Kidney (tissue), 14 donors: ENCODE results near the gene RELL1. TPM values are rescaled to one million over a fixed set of nuclear protein-coding genes. Genes with fewer than 3 reads are reported as not detected.

Source experiments
- DNase-seq, 5 donors: peaks; one replicate each; pipeline ENCODE4 v3.0.0-alpha.2; 2013 to 2020
- FAIRE-seq: peaks from 2 replicates; lab custom pipeline; 2012; peaks lifted over from hg19 to GRCh38; lab: Jason Lieb, UNC
- H3K27ac ChIP-seq, 2 donors: one replicate each; pipeline ENCODE4 v1.7.0; 2013; ENCODE audit warnings: low read depth in 2 of 2, low read length in 2 of 2, inconsistent platforms in 1 of 2
- H3K27me3 ChIP-seq: one replicate; pipeline ENCODE4 v1.7.1; 2013; ENCODE audit warnings: low read length, inconsistent platforms; ENCODE audit not compliant: control insufficient read depth, insufficient read depth
- H3K36me3 ChIP-seq, 3 donors: one replicate each; pipeline versions ENCODE4 v1.7.0 to v1.7.1; 2013; ENCODE audit warnings: low read length in 3 of 3, control low read depth in 1 of 3, inconsistent platforms in 1 of 3; ENCODE audit not compliant: insufficient read depth in 3 of 3, control insufficient read depth in 2 of 3
- H3K4me1 ChIP-seq, 3 donors: one replicate each; pipeline versions ENCODE4 v1.7.0 to v1.7.1; 2013; ENCODE audit warnings: low read length in 3 of 3, inconsistent platforms in 1 of 3, low read depth in 1 of 3; ENCODE audit not compliant: control insufficient read depth in 2 of 3, insufficient read depth in 2 of 3
- H3K4me3 ChIP-seq, 3 donors: one replicate each; pipeline versions ENCODE4 v1.7.0 to v1.8.1; 2013; ENCODE audit warnings: low read length in 3 of 3, control low read depth in 1 of 3, inconsistent platforms in 1 of 3
- H3K9ac ChIP-seq, 3 donors: one replicate each; pipeline versions ENCODE4 v1.7.0 to v1.7.1; 2013; ENCODE audit warnings: low read length in 3 of 3, control low read depth in 1 of 3, inconsistent platforms in 1 of 3
- H3K9me3 ChIP-seq, 3 donors: one replicate each; pipeline versions ENCODE4 v1.7.0 to v1.7.1; 2013; ENCODE audit warnings: low read length in 3 of 3, control low read depth in 1 of 3, inconsistent platforms in 1 of 3; ENCODE audit not compliant: control insufficient read depth in 2 of 3, insufficient read depth in 1 of 3
- intact Hi-C: fragments of 100-400 bp; cut with DNase I; formaldehyde crosslinking; loops from one replicate; pipeline ENCODE4 v1.11.1; 2022
- polyA plus RNA-seq: library from polyadenylated mRNA; stranded (reverse); fragments of 350-450 nt; fragmentation: Illumina TruSeq; extraction: RNeasy Lipid Tissue Mini Kit (QIAGEN cat#74804); gene quantifications from one replicate; pipeline ENCODE4 v1.2.3, GENCODE V29; 2014; ENCODE audit warnings: low read depth, low replicate concordance; ENCODE audit not compliant: insufficient read depth
- total RNA-seq: library from RNA; stranded (reverse); fragmentation: NEBNext Ultra II Directional; extraction: Animal tissue kit (Norgen Biotek cat#: 25700); gene quantifications from one replicate; pipeline ENCODE4 v1.2.1, GENCODE V29; 2021
- TF ChIP-seq, protein P1 (sequence below): IDR thresholded peaks from 3 replicates; pipeline ENCODE4 v1.5.1; 2012; ENCODE audit warnings: mild to moderate bottlenecking, moderate library complexity, borderline replicate concordance; ENCODE audit not compliant: insufficient read depth; ENCODE audit errors: extremely low read depth
- donor health status: control.
- donor health status: control.
- donor health status: control.
- donor health status: control.
- donor health status: control.
- donor health status: DM: yes; HTN: yes; CAD: no.
- donor health status: Normal renal cell carcinoma (clear cell type).

Gene RELL1
- total and polyA plus RNA-seq, 2 donors from 2014 or later = 1.4 to 38.4 TPM

DNA sequence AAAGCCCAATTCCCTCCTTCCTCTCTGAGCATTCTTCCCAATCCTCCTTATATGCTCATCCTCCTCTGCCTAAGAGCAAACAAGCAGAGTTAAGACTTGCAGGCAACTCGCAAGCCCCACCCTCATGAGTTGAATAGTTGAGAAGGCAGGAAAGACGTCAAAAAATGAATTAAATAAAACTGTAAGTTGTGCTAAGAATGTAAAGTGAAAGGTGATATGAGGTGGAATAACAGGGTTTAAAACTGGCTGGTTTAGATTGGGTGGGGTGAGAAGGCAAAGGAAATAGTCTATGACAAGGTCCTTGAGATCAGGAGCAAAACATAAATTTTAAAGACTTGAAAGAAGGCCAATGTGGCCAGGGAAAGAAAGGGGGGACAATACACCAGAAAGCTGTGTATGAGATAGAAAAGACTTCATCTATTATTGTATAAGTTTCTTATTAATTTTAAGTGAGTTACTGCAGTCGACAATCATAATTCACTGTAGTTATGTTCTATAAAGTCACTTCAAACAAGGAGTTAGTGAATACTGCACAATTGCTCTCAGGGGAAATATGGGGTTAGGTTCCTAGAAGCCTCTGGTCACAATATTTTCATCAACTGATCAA, 124.9 kb downstream of the RELL1 start:
- Histone ChIP-seq H3K27me3 (no peaks in the 10 kb centered on the region), H3K4me1 (no peaks in the 10 kb centered on the region), H3K36me3 (peaks cover 0 to 2% (median 0%) of the 10 kb centered on the region in 3 donors), H3K9ac (no peak overlapping the region), H3K4me3 (no peak overlapping the region), H3K9me3 (no peaks in the 10 kb centered on the region), H3K27ac (no peak overlapping the region)
- DNase-seq (no peak), FAIRE-seq (no peak)
- TF ChIP-seq, protein P1, sequence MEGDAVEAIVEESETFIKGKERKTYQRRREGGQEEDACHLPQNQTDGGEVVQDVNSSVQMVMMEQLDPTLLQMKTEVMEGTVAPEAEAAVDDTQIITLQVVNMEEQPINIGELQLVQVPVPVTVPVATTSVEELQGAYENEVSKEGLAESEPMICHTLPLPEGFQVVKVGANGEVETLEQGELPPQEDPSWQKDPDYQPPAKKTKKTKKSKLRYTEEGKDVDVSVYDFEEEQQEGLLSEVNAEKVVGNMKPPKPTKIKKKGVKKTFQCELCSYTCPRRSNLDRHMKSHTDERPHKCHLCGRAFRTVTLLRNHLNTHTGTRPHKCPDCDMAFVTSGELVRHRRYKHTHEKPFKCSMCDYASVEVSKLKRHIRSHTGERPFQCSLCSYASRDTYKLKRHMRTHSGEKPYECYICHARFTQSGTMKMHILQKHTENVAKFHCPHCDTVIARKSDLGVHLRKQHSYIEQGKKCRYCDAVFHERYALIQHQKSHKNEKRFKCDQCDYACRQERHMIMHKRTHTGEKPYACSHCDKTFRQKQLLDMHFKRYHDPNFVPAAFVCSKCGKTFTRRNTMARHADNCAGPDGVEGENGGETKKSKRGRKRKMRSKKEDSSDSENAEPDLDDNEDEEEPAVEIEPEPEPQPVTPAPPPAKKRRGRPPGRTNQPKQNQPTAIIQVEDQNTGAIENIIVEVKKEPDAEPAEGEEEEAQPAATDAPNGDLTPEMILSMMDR = no peak
- intact Hi-C loops = no loop called here

Other genes with a start within 250 kb of the RELL1 start
- gene PGM2, start 140.3 kb upstream of the RELL1 start, total RNA-seq = 30.7 TPM
- gene PGM2, start 140.3 kb upstream of the RELL1 start, polyA plus RNA-seq = 15.5 TPM
- 170 TPM for gene TBC1D1, start 204.7 kb upstream of the RELL1 start, total RNA-seq
- 182 TPM for gene TBC1D1, start 204.7 kb upstream of the RELL1 start, polyA plus RNA-seq